Measurements from ENCODE around the gene TDRD9.
"Not testable (repeated sequence)": the region's sequence is repeated elsewhere in the genome, so short reads cannot be mapped to it uniquely, and the experiment has no call there.

The TDRD9 gene

DNA sequence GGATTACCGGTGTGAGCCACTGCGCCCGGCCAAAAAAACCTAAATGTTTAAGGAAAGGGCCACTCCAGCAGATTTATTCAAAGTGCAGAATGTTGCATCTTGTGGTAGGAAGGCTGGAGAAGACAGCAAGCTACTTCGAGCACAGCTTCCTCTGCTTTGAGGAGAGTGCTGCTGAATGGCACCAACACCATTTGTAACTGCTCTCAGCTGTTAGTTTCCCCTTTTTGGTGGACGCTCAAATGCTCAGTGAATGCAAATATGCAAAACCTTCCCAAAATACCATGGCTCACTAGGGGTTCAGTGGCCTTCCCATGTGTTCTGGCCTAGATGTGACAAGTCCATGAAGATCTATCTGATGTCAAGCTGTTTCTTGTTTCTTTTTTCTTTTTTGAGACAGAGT lies 2.9 kb upstream of the TDRD9 start:
- DNase-seq: no peak
- no peak for ATAC-seq

DNA sequence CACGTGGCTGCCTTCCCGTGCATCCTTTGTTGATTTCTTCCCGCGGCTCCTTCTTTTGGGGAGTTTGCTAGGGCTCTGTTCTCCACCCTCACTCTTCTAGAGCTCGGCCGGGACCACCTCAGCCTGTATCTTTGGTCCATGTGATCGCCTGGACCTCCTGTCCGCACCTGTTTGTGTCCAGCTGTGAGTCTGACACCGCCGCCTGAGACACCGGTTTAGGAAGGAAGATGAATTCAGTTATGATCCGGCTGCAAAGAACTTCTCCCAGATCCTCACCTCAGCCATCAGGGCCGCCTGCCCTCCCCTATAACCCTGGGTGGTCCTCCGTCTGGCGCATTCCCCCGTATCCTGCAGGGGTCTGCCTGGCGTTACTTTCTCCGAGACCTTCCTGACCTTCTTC lies 690 bp upstream of the TDRD9 start:
- ATAC-seq: no peak
- DNase-seq: no peak

DNA sequence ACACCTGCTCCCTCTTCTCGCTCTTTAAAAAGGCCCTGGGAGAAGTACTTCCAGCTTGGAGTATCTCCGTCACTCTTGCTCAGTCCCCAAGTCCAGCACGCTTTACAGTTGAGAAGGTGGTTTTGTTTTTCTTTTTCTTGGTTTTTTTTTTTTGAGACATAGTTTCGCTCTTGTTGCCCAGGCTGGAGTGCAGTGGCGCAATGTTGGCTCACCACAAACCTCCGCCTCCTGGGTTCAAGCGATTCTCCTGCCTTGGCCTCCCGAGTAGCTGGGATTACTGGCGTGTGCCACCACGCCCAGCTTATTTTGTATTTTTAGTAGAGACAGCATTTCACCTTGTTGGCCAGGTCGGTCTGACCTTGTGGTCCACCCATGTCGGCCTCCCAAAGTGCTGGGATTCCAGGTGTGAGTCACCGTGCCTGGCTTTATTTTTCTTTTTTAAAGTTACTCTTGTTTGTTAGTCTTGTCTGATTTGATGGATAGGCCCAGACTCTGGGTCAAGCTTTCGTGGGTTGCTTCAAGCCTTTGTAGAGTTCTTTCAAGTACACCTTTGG lies 1.9 kb downstream of the TDRD9 start:
- DNase-seq: no peak
- ATAC-seq: no peak

DNA sequence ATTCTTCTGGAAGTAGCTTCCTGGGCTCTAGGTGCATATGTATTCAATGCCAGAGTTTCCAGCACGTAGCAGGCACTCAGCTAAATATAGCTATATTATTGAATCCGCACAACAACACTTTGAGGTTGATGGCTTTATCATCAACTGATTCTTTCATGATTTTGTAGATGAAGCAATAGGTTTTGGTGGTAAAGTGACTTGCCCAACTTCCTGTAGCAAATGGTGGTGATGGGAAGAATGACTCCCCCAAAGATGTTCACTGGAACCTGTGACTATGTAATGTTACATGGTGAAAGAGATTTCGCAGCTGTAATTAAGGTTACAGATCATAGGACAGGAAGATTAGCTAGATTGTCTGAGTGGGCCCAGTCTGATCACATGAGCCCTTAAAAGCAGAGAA lies 3.2 kb downstream of the TDRD9 start:
- ATAC-seq: peak; percentile 82
- DNase-seq: no peak

DNA sequence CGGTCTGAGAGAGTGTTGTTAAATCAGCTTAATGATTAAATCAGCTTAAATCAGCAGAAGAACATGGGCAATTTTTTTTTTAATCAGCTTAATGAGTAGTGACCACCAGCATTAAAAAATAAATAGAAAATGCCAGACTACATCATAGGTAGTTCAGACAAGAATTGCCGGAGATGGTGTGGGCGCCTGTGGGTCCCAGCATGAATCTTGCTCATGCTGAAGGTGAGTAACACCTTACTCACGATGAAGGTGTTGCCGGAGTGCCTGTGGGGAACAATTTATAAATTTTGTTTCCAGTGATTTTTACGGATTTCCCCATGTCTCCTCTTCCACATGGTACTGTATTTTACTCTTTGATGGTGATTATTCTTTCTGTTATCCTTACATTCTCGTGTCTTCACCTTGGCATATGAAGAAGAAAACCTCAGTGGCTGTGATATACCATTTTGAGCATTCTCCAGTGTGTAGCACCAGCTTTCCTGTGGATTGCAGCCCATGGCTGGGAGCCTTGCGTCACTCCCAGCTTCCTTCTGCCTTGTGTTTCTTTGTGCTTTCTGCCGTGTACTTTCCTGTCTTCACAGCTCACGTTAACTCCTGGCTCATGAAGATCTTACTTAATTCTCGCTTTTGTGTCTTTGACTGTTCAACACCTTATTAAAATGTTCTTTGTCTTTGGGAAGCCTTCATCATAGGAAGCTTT lies 4.7 kb downstream of the TDRD9 start:
- DNase-seq: no peak

DNA sequence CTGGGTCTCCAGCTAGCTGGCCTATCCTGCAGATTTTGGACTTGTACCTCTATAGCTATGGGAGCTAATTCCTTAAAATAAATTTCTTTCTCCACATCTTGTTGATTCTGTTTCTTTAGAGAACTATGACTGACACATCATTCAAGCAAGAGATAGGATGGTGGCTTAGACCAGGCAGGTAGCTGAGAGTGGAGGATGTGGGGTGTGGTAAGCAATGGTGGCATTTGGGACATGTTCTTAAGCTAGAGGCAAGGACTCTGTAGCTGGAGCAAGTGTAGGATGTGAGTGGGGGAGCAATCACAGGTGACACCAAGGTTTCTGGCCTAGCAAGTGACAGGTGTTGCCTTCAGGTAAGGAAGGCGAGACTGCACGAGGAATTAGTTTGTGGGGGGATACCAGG lies 6.8 kb downstream of the TDRD9 start:
- DNase-seq (no peak), ATAC-seq (no peak)

More for the DNA sequence above, 4.7 kb downstream of the TDRD9 start:
- ATAC-seq: no peak

DNA sequence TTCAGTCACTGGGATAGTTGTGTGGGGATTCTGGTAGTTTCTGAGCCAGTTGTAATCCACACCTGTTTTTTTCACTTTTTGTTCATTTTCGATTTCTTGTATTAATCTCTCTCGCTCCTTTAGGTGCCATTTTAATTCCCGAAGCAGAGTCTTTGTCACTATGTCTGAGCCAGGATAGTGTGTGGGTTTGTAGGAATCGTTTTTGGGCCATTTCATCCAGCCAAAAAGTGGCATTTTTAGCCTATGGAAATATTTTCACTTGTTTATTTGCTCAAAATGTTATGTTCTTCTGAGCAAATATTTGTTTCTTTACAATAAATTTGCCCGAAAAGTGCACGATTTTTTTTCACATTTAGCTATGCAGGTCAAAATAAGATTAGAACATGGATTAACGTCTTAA lies 13.2 kb downstream of the TDRD9 start:
- ATAC-seq: no peak
- no peak for DNase-seq

DNA sequence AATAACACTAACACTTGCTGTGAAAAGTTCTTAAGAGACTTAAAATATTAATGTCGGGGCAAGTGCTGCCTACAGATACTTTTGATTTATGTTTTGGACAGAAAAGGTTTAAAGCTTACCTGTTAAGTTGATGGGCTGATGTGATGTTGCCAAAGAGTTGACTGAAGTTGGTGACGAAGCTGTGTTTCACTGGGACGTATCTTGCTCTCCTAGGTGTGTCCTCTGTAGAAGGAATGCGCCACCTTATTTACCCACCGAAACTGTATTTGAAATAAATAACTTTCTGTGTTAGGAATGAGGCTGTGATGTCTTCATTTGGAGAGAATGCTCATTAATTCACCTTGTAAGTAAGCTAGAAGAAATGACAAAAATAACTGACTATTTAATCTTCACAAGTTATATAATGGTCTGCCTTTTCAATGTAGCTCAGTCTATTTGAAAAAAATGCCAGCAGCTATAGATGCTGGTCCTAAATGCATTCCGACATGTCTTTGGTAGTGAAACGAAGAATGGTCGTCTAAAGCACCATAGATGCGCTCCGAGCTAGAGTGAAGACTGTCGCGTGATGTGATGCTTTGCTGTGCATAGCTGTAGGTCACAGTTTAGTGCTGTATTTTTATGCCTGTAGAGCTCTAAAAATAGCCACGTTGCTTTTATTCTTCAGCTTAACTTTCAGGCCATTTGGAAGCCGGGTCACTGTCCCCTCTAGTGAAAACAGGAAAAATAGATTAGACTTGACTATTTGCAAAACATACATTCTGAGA lies 13.9 kb downstream of the TDRD9 start, which contains the start of gene RD3L:
Gene RD3L, minus strand, starts transcription at position 557 of the 764 bp plus-strand sequence. CDS start 834 bp downstream, outside the sequence.
- DNase-seq (no peak), ATAC-seq (no peak)

DNA sequence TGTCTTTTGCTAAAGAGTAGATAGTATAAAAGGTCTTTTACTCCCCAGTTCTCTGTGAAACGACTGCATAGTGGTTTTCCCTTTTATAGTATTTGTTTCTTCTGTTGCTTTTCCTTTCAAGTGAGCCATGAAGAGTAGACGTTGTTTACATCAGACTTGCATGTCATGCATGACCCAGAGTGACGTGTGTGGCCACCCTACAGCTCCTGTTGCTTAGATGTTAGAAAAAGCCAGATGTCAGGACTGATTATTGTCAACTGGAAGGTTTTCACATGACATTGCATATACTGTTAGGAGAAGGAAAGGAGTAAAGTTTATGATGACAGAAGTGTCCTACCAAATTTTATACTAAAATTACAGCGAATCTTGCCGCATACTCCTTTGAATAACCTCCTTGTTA lies 15.4 kb downstream of the TDRD9 start:
- ATAC-seq (no peak), DNase-seq (no peak)

DNA sequence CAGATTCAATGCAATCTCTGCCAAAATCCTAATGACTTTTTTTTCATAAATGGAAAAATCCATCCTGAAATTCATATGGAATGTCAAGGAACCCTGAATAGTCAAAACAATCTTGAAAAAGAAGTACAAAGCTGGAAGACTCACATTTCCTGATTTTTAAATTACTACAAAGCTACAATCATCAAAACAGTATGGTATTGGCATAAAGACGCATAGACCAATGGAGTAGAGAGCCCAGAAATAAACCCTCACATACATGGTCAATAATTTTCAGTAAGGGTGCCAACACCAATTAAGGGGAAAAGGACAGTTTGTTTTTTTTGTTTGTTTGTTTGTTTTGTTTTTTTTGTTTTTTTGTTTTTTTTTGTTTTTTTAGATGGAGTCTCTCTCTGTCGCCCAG lies 18.7 kb downstream of the TDRD9 start:
- DNase-seq (no peak), ATAC-seq (no peak)

DNA sequence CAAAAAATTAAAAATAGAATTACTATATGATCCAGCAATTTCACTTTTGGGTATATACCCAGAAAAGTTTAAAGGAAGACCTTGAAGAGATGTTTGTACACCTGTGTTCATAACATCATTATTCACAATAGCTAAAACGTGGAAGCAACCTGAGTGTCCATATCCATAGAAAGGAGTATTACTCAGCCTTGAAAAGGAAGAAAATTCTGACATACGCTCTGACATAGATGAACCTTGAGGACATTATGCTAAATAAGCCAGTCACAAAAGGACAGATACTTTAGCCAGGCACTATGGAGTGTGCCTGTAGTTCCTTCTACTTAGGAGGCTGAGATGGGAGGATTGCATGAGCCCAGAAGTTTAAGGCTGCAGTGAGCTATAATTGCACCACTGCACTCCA lies 20.2 kb downstream of the TDRD9 start:
- no peak for ATAC-seq
- no peak for DNase-seq

DNA sequence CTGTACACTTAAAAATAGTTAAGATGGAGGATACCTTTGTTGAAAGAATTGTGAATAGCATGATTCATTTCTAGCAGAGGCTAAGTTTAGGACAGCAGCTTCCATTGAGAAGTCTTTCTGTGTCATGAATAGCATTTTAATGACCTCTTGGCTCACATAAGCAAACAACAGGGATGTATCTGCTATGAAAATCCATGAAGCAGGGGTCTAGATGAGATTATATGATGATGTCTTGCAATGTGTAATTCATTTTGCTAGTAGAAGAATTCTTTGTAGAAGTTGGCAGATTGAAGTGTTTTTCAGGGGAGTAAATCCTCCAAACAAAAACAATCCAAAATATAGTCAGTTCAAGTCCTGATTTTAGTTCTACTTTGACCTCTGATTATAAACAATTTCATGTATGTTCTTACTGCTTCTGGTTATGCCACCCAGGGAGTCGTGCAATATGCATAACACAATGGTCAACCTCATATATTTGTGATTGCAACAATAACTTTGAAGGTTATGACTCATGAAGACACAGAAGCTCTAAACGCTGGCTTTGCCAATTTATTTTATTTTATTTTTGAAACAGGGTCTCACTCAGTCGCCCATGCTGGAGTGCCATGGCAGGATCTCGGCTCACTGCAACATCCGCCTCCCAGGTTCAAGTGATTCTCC lies 21.0 kb downstream of the TDRD9 start:
- ATAC-seq (no peak), DNase-seq (no peak)

DNA sequence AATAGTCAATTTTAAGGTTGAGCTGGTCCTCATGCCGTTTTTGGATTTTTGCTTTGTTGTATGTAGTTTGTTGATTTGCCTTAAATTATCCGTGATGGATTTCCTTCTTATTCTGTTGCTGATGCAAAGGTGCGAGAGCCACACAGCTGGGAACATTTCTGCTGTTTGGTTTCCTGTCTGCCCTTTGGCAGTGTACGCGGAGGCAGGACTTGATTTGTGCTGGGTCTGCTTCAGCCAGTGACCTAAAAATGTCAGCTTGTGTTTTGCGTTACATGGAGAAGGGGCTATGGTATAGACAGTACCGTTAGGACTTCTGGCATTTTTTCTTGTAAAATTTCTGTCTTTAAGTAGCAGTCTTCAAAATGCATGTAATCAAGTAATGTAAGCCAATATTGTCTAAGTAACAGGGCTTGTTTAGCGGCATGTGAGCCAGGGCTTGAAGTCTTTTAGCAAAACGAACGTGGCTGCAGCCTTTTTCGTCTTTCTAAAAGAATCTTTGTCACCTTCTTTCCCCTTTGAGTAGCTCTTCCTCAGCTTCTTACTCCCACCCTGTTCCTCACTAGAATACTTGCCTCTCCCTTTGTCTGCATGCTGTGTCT lies 32.3 kb downstream of the TDRD9 start:
- DNase-seq (no peak), ATAC-seq (no peak)

DNA sequence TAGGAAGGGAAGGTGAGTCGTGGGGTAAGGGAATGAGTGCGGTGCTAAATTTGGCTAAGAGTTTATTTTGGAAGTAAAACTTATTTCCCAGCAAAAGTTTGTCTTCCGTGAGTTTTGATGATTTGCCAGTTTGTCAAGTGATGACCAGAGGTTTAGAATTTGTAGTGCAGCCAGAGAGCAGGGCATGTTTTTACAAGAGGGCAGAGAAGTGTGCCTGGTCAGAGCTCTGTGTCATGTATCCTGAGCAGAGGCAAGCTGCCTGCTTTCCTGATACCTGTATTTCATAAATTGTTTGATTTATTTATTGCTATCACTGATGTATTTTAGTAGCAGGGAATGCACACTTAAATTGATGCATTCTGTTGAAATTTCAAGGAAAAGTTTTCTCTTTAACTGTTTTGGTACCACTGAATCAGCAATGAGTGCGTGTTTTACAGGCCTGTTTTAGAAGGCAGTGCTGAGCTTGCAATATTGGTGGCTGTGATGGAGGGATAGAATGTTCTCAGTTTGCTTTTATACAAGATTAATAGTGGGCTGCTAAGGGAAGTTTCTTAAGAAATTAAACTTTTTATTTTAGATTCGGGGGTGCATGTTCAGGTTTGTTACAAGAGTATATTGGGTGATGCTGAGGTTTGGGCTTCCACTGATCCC lies 33.8 kb downstream of the TDRD9 start:
- DNase-seq: no peak
- no peak for ATAC-seq

DNA sequence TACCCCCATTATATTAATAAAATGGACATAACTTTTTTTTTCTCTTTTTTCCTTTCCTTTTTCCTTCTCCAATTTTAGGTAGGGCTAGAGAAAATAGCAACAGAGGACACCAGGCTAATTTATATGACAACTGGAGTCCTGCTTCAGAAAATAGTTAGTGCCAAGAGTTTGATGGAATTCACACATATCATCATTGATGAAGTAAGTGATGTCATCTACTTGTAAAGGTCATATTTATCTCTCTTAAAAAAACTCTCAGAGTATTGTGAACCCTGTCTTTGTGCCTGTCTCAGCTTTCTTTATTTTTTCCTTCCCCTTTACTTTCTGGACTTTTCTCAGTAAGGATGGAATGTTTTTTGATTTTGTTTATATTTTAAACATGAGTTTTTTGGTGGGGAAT lies 38.4 kb downstream of the TDRD9 start:
- DNase-seq (no peak), ATAC-seq (no peak)

DNA sequence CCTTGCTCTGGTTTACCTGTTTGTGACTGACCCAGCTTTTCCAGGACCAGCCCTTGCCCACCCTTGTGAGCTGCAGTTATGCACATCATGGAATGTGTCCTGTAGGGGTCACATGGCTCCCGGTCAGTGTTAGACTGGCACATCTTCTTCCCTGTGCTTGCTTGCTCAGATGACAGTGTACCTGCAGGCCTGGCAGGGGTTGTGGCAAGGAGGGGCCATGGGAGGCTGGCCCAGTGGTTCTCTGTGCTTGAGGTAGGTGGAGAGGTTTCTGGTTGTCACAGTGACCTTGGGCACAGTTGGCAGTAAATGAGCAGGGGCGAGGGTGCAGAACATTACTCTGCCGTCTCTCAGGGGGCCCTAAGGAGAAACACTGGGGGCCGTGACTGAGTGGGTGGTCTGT lies 41.7 kb downstream of the TDRD9 start:
- no peak for DNase-seq
- ATAC-seq: no peak

DNA sequence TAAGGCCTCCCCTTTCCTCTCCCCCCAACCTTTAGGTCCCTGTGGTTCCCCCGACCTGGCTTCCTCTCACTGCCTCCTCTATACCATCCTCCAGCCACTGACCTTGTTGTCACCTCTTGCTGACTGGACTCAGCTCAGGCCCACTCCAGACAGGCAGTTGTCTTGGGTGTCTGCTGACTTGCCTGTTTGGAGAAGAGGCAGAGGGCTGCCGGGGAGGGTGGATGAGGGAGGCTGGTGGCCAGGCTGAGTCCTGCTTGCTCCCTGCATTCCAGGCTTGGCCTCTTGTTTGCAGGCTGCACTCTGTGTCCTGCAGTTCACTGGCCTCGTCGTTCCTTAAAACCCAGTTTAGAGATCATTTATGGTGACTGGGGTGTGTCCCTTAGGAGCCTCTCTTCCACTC lies 45.1 kb downstream of the TDRD9 start:
- ATAC-seq: no peak
- no peak for DNase-seq

DNA sequence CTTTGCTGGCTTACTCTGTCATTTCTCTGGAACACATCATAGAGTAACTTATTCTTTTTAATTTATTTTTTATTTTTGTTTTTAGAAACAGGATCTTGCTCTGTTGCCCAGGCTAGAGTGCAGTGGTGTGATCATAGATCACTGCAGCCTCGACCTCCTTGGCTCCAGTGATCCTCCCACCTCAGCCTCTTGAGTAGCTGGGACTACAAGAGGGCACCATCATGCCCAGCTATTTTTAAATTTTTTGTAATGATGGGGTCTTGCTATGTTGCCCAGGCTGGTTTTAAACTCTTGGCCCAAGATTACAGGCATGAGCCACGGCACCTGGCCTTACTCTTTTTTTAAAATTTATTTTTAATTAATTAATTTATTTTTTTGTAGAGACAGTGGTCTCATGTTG lies 46.3 kb downstream of the TDRD9 start:
- ATAC-seq (no peak), DNase-seq (no peak)

DNA sequence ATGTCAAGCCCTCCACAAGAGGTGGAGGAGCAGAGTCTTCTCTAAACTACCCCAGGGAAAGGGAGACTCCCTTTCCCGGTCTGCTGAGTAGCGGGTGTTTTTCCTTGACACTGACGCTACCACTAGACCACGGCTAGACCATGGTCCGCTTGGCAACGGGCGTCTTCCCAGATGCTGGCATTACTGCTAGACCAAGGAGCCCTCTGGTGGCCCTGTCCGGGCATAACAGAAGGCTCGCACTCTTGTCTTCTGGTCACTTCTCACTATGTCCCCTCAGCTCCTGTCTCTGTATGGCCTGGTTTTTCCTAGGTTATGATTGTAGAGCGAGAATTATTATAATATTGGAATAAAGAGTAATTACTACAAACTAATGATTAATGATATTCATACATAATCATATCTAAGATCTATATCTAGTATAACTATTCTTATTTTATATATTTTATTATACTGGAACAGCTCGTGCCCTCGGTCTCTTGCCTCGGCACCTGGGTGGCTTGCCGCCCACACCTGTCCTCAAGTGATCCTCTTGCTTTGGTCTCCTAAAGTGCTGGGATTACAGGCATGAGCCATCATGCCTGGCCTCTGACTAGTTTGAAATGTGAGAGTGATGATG lies 52.5 kb downstream of the TDRD9 start:
- peak; percentile 14 for DNase-seq

DNA sequence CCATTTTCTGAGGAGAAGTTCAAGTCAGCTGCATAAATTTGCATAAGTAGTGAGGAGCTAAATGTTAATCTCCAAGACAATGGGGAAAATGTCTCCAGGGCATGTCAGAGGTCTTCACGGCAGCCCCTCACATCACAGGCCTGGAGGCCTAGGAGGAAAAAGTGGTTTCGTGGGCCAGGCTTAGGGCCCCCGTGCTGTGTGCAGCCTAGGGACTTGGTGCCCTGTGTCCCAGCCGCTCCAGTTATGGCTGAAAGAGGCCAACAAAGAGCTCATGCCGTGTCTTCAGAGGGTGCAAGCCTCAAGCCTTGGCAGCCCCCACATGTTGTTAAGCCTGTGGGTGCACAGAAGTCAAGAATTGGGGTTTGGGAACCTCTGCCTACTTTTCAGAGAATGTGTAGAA lies 55.9 kb downstream of the TDRD9 start:
- DNase-seq (no peak), ATAC-seq (no peak)

More for the DNA sequence above, 52.5 kb downstream of the TDRD9 start:
- ATAC-seq: not testable (repeated sequence)

DNA sequence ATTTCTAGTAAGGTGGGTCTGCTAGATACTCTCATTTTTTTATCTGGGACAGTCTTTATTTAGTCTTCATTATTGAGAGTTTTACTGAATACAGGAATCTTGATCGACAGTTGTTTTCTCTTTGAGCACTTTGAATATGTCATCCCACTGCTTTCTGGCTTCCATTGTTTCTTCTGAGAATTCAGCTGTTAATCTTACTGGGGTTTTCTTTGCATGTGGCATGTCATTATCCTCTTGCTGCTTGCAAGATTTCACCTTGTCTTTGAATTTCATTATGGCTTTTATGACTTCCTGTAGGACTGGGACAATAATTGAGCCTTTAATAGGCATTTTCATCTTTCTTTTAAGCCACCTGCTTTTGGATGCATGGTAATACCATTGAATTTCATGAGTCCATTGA lies 60.8 kb downstream of the TDRD9 start:
- DNase-seq: no peak
- no peak for ATAC-seq

DNA sequence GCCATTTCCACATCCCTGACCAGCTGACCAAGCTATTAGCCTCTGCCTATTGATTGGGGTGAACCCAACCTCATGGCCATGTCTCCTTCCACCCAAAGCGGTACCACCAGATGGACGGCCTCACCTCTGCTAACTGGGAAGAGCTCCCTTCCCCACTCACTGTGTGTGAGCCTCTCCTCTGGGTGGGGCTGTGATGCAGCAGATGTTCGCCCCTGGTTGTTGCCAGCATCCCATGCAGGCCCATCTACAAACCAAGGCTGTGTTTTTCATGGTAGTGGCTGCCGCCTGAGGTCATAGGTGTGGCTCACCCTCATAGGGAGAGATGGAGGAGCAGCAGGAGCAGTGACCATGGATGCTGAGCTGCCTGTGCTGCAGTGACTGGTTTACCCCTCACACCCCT lies 61.7 kb downstream of the TDRD9 start:
- DNase-seq: no peak
- no peak for ATAC-seq
